Measurements from ENCODE around the gene BDKRB1. TPM values are rescaled to one million over a fixed set of nuclear protein-coding genes. Genes with fewer than 3 reads are reported as not detected.

The BDKRB1 gene
- total RNA-seq, 1 donor from 2014 or later, result not detected

DNA sequence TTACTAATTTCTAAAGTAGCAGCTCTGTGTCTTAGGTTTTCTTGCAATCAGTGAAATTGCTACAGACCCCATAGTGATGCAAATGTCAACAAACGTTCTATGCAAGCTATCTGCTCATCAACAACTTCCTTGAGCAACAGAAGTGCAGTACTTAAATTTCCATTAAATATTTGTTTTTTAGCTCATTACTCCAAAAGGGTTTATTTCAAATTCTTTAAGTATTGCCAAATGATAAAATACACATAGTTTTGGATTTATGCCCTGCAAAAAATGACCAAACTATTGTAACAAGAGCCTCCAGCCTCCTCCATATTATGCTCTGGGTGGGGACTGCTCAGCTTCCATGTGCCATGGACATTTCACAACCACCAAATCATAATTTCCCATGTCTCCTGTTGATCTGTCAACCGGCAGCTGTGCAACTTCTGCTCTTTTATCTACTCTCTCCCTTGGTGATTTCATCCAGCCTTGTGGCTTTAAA is 4.4 kb downstream of the BDKRB1 start:
- no peaks in the 10 kb centered on the region for H3K9me3 Mint-ChIP-seq
- no peak overlapping the region for H3K27ac Mint-ChIP-seq
- no peaks in the 10 kb centered on the region for H3K4me1 Mint-ChIP-seq
- intact Hi-C loops (cut with micrococcal nuclease), result no loop called here
- H3K36me3 Mint-ChIP-seq (ENCODE audit: low read depth), result no peaks in the 10 kb centered on the region
- DNase-seq, result no peak
- no peak overlapping the region for H3K4me3 Mint-ChIP-seq
- H3K27me3 Mint-ChIP-seq, result peaks cover 14% of the 10 kb centered on the region

DNA sequence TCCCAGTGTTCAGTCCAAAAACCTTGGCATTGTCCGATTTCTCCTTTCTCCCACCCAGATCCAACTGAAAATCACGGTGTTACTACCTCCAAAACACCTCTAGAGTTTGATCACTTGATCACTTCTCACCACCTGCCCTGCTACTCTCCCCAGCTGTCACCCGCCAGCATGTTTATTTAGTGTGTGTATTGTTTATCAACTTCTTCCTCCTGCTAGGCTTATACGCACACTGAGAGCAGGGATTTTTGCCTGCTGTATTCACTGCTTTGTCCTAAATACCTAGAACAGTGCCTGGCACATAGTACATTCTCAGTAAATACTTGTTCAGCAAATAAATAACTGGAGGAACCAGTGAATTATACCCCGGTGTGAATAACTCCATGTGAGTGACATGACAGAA is 5.0 kb downstream of the BDKRB1 start:
- intact Hi-C loops (cut with micrococcal nuclease), result no loop called here
- peaks cover 14% of the 10 kb centered on the region for H3K27me3 Mint-ChIP-seq
- H3K4me1 Mint-ChIP-seq, result no peaks in the 10 kb centered on the region
- no peaks in the 10 kb centered on the region for H3K36me3 Mint-ChIP-seq (ENCODE audit: low read depth)
- H3K27ac Mint-ChIP-seq, result no peak overlapping the region
- no peak for DNase-seq
- no peaks in the 10 kb centered on the region for H3K9me3 Mint-ChIP-seq
- no peak overlapping the region for H3K4me3 Mint-ChIP-seq

DNA sequence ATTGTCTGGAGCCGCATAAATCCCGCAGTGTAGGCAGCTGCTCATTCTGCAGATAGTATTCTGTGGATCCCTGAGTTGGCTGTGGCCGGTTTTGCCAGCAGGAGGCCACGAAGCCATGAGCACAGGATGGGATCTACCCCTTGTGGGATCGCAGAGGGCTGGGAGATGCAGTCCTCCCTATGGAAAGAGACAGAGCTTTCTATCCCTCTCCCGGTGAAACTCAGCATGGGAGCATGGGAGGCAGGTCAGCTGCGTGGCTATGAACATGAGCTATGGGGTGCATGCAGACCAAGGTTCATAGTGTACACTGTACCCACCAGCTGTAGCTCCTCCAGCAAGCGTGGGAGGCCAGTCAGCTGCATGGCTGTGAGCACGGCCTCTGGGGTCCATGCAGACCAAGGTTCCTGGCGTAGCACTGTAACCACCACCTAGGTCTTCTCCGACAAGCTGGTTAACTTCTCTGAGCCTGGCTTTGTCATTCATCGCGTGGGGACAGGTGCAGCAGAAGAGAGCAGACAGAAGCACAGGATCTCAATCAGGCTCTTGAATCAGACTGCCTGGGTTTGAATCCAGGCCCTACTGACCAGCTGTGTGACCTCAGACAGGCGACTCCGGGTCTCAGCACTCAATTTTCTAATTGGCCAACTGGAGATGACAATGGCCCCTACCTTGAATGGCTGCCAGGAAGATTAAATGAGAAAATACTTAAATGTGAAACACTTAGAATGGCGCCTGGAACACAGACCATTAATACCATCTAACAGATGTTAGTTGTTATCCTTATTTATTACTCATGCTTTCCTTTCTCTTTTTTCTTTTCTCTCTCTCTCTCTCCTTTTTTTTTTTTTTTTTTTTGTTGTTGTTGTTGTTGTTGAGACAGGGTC is 6.0 kb downstream of the BDKRB1 start:
- H3K36me3 Mint-ChIP-seq (ENCODE audit: low read depth), result no peaks in the 10 kb centered on the region
- DNase-seq, result no peak

DNA sequence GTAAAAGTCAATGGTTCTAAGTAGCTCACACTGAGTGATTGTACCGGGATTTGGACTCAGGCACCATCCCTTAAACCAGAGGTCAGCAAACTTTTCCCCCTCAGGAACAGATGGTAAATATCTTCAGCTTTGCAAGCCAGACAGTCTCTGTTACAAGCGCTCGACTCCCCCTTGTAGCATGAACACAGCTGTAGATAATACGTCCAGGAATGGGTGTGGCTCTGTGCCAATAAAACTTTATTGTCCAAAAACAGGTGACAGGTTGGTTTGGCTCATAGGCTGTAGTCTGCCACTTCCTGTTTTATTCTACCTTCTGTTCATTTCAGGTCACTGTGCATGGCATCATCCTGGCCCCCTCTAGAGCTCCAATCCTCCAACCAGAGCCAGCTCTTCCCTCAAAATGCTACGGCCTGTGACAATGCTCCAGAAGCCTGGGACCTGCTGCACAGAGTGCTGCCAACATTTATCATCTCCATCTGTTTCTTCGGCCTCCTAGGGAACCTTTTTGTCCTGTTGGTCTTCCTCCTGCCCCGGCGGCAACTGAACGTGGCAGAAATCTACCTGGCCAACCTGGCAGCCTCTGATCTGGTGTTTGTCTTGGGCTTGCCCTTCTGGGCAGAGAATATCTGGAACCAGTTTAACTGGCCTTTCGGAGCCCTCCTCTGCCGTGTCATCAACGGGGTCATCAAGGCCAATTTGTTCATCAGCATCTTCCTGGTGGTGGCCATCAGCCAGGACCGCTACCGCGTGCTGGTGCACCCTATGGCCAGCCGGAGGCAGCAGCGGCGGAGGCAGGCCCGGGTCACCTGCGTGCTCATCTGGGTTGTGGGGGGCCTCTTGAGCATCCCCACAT is 7.6 kb downstream of the BDKRB1 start:
- no peak for DNase-seq
- Mint-ChIP-seq H3K4me3 (no peak overlapping the region), H3K9me3 (no peaks in the 10 kb centered on the region), H3K27ac (no peak overlapping the region), H3K4me1 (no peaks in the 10 kb centered on the region), H3K36me3 (ENCODE audit: low read depth) (no peaks in the 10 kb centered on the region), H3K27me3 (peaks cover 10% of the 10 kb centered on the region)
- intact Hi-C loops (cut with micrococcal nuclease), result no loop called here

More for the DNA sequence above, 6.0 kb downstream of the BDKRB1 start:
- Mint-ChIP-seq H3K27ac (no peak overlapping the region), H3K4me1 (no peaks in the 10 kb centered on the region), H3K27me3 (peaks cover 14% of the 10 kb centered on the region), H3K4me3 (no peak overlapping the region), H3K9me3 (no peaks in the 10 kb centered on the region)
- intact Hi-C loops (cut with micrococcal nuclease), result no loop called here

DNA sequence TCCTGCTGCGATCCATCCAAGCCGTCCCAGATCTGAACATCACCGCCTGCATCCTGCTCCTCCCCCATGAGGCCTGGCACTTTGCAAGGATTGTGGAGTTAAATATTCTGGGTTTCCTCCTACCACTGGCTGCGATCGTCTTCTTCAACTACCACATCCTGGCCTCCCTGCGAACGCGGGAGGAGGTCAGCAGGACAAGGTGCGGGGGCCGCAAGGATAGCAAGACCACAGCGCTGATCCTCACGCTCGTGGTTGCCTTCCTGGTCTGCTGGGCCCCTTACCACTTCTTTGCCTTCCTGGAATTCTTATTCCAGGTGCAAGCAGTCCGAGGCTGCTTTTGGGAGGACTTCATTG is 8.2 kb downstream of the BDKRB1 start:
- no peak for DNase-seq
- H3K27me3 Mint-ChIP-seq, result peaks cover 10% of the 10 kb centered on the region
- H3K36me3 Mint-ChIP-seq (ENCODE audit: low read depth), result no peaks in the 10 kb centered on the region
- H3K9me3 Mint-ChIP-seq, result no peaks in the 10 kb centered on the region
- H3K4me3 Mint-ChIP-seq, result no peak overlapping the region
- H3K4me1 Mint-ChIP-seq, result no peaks in the 10 kb centered on the region
- H3K27ac Mint-ChIP-seq, result no peak overlapping the region
- intact Hi-C loops (cut with micrococcal nuclease), result no loop called here

DNA sequence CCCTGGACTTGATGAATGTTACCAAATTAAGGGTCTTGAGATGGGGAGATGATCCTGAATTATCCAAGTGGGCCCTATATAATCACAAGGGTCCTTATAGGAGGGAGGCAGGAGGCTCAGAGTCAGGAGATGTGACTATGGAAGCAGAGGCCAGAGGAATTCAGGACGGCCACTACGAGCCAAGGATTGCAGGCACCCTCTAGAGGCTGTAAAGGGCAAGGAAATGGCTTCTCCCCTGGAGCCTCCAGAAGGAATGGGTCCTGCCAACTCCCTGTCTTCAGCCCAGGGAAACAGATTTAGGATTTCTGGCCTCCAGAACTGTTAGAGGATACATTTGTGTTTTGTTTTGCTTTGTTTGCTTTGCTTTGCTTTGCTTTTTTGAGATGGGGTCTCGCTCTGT is 8.8 kb downstream of the BDKRB1 start:
- H3K27me3 Mint-ChIP-seq, result peaks cover 6% of the 10 kb centered on the region
- H3K36me3 Mint-ChIP-seq (ENCODE audit: low read depth), result no peaks in the 10 kb centered on the region
- intact Hi-C loops (cut with micrococcal nuclease), result no loop called here
- no peak overlapping the region for H3K27ac Mint-ChIP-seq
- H3K4me1 Mint-ChIP-seq, result no peaks in the 10 kb centered on the region
- H3K9me3 Mint-ChIP-seq, result no peaks in the 10 kb centered on the region
- no peak overlapping the region for H3K4me3 Mint-ChIP-seq
- DNase-seq, result no peak

DNA sequence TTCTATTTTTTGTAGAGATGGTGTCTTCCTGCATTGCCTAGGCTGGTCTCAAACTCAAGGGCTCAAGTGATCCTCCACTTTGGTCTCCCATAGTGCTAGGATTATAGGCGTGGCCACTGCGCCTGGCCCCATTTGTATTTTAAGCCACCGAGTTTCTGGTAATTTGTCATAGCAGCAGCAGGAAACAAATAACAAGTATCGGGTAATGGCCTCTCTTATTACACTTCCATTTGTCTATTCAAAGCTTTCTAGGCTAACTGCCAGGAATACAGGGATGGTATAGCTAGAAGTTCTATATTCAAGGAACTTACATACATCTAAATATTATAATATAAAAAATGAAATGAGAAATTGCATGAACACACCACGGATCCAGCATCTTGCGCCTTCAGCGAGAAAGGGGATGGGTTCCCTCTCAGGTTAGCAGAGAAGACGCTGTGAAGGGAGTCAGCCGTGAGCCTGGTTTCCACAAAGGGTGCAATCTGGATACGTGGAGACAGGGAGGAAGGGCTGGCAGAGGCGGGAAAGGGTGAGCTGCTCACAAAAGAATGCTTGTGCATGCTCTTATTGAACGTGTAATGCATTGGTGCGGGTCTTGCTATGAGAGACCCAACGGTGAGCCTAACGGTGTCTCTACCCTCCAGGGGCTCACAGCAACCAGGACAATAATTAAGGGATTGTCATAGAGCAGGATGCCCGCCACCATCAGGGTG is 9.5 kb downstream of the BDKRB1 start:
- DNase-seq, result no peak
- Mint-ChIP-seq H3K27me3 (peaks cover 6% of the 10 kb centered on the region), H3K4me1 (no peaks in the 10 kb centered on the region), H3K36me3 (ENCODE audit: low read depth) (no peaks in the 10 kb centered on the region), H3K9me3 (no peaks in the 10 kb centered on the region), H3K4me3 (no peak overlapping the region), H3K27ac (no peak overlapping the region)
- intact Hi-C loops (cut with micrococcal nuclease), result no loop called here

DNA sequence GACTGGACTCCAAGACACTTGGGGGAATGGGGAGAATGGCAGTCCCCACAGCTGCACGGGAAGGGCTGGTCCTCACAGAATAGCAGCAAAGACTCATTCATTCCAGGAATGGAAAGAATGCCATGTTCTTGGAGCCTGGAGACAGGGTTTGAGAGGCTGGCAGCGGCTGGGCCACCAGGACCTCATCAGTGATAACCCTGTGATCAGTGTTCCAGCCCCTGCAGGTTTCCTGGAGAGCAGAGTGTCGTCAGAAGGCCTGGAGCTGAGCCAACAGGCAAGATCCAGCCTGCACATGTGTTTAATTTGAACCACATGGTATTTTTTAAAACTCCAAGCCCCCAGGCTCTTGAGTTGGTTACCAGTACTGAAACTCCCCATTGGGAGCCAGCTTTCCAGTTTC is 11.3 kb downstream of the BDKRB1 start:
- Mint-ChIP-seq H3K4me3 (no peak overlapping the region), H3K27ac (no peak overlapping the region), H3K9me3 (peaks cover 4% of the 10 kb centered on the region), H3K36me3 (ENCODE audit: low read depth) (no peaks in the 10 kb centered on the region), H3K27me3 (no peaks in the 10 kb centered on the region), H3K4me1 (no peaks in the 10 kb centered on the region)
- no peak for DNase-seq
- intact Hi-C loops (cut with micrococcal nuclease), result no loop called here

DNA sequence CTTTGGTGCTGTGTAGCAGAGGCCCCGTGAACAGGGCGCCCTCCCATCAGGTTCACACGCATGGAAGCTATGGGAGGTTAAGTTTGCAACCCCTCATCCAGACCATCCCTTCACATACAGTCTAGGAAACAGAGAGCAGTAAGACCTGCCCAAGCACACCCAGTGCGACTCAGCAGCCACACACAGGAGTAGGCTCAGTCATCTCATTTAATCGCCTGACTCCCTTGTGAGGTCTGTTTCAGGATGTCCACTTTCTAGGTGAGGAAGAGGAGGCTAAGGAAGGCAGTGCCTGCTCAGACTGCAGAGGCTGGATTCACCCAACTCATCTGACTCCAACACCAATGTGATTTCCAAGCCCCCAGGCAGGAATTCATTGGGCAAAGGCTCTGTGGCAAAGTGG is 11.9 kb downstream of the BDKRB1 start:
- no peak for DNase-seq
- Mint-ChIP-seq H3K4me3 (no peak overlapping the region), H3K27ac (no peak overlapping the region), H3K4me1 (no peaks in the 10 kb centered on the region), H3K9me3 (peaks cover 4% of the 10 kb centered on the region), H3K27me3 (no peaks in the 10 kb centered on the region), H3K36me3 (ENCODE audit: low read depth) (no peaks in the 10 kb centered on the region)
- intact Hi-C loops (cut with micrococcal nuclease), result no loop called here

DNA sequence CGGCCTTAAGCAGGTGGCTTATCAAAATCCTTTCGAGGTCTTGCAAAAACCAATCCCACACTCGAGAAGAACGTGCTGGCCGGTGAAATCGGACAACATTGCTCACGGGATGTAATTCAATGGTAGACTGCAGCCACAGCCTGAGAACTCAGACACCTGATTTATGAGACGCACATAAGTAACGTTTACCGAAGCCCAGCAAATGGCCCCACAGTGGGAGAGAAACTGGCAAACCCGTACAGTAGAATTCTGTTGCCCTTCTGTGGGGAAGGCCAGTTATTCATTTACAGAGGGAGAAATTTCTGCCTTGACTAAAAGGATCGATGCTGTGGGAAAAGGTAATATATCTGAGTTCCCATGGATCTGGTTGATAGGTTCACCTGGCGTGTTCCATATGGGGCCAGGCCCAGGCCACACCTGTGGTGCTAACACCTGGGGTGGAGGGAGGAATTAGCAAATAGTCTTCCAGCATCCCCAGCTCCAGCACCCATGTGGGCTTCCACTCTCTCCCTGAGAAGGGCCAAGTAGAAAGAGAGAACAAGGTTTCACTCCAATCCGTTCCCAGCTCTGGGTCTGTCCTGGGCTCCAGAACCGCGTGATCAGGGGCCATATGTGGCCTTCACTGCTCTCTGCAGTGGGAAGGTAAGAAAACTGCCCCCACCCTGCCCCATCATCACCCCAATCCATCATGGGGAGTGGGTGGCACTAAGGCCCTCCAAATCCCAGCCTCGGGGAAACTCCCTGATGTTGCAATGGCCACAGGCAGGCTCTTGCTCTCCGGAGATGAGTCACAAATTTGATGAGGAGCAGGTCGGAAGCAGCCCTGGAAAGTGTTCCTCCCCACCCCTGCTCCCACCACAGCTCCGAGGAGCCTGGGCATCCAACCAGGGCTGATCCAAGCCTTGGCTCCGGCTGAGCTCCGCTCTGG is 12.7 kb downstream of the BDKRB1 start:
- H3K9me3 Mint-ChIP-seq, result peaks cover 4% of the 10 kb centered on the region
- H3K4me1 Mint-ChIP-seq, result no peaks in the 10 kb centered on the region
- H3K4me3 Mint-ChIP-seq, result no peak overlapping the region
- intact Hi-C loops (cut with micrococcal nuclease), result no loop called here
- no peaks in the 10 kb centered on the region for H3K36me3 Mint-ChIP-seq (ENCODE audit: low read depth)
- no peaks in the 10 kb centered on the region for H3K27me3 Mint-ChIP-seq
- no peak overlapping the region for H3K27ac Mint-ChIP-seq
- DNase-seq, result no peak

DNA sequence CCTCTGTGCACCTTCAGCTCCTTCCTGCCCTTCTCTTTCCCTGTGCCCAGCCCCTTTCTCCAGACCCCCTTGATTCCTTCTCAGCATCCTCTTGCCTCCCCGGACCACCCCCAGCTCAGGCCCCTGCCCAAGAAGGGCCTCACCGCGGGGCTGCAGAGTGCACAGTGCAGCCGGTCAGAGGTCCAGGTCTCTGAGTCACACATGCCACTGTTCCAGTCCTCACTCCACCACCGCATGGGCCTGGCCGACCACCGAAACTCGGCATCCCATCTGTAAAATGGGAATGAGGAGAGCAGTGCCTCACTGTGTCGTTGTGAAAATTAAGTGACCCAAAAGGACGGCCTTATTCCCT is 13.3 kb downstream of the BDKRB1 start:
- H3K27ac Mint-ChIP-seq, result no peak overlapping the region
- no peaks in the 10 kb centered on the region for H3K36me3 Mint-ChIP-seq (ENCODE audit: low read depth)
- H3K4me1 Mint-ChIP-seq, result no peaks in the 10 kb centered on the region
- H3K27me3 Mint-ChIP-seq, result no peaks in the 10 kb centered on the region
- DNase-seq, result no peak
- H3K9me3 Mint-ChIP-seq, result peaks cover 4% of the 10 kb centered on the region
- intact Hi-C loops (cut with micrococcal nuclease), result no loop called here
- H3K4me3 Mint-ChIP-seq, result no peak overlapping the region

DNA sequence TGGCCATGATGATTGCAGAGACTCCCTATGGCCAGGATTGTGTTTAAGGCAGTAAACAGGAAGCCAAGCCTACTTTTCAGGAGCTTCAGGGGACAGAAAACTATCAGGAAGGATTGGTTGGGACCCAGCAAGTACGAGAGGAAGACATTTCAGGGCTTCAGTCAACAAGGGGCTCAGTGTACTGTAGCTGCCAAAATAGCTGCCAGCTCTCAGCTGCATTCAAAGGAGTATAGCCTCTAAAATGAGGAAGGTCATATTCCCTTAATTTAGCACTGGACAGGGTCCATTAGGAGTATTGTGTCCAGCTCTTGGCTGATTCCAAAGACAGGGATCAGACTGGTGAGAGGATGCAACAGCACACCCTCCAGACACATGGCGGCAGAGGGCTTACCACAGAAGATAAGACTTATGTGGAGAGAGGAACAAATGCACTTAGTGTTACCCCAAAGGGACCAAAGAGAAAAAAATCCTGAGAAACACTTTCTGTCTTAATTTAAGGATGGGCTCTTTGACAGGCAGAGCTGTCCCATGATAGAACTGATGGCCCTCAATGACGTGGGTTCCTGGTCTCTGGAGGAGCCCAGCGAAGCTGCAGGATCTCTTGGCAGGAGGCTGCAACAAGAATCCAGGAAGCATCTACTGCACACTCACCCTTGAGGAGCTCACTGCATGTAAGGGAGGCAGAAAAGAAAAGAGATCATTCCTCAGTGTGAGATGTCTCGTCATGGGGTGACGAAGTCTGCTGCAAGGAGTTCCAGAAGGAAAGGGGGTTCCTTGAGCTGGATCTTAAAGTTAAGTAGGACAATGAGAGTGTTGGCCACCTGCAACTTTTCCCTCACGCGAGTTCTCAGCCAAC is 14.8 kb downstream of the BDKRB1 start:
- Mint-ChIP-seq H3K9me3 (peaks cover 4% of the 10 kb centered on the region), H3K27me3 (no peaks in the 10 kb centered on the region), H3K36me3 (ENCODE audit: low read depth) (no peaks in the 10 kb centered on the region), H3K4me3 (no peak overlapping the region), H3K27ac (no peak overlapping the region), H3K4me1 (peaks cover 2% of the 10 kb centered on the region)
- DNase-seq, result no peak
- intact Hi-C loops (cut with micrococcal nuclease), result loop anchor here (10.0 kb wide), 1 partner anchor 706 kb away; no protein-coding TSS in a partner anchor
